ENCODE results near the gene KLF1.
"Not testable (repeated sequence)": the region's sequence is repeated elsewhere in the genome, so short reads cannot be mapped to it uniquely, and the experiment has no call there.

The KLF1 gene

GRCh38 chr19:12890787-12891552 is 4.0 kb upstream of the KLF1 start, which contains the start of gene GCDH:
GCDH (plus strand) TSS chr19:12891160; CDS start chr19:12891305, 145 bp downstream.
- DNase-seq (ENCODE audit: low read depth, low spot score) = peak; percentile 93

- not testable (repeated sequence) for DNase-seq (ENCODE audit: low read depth, low spot score)
Observed at GRCh38 chr19:12890299-12890786, 3.3 kb upstream of the KLF1 start.

GRCh38 chr19:12888006-12888603 is 1.1 kb upstream of the KLF1 start:
- DNase-seq (ENCODE audit: low read depth, low spot score) = no peak

- no peak for DNase-seq (ENCODE audit: low read depth, low spot score)
Observed at GRCh38 chr19:12886651-12886968, 391 bp downstream of the KLF1 start.

- no peak for DNase-seq (ENCODE audit: low read depth, low spot score)
Observed at GRCh38 chr19:12885749-12886650, 1.0 kb downstream of the KLF1 start.

- DNase-seq (ENCODE audit: low read depth, low spot score) = no peak
Observed at GRCh38 chr19:12884926-12885748, 1.9 kb downstream of the KLF1 start.

GRCh38 chr19:12884627-12884925 is 2.4 kb downstream of the KLF1 start:
- DNase-seq (ENCODE audit: low read depth, low spot score) = no peak

- DNase-seq (ENCODE audit: low read depth, low spot score) = no peak
Observed at GRCh38 chr19:12884202-12884601, 2.8 kb downstream of the KLF1 start.

GRCh38 chr19:12882589-12882988 is 4.4 kb downstream of the KLF1 start:
- no peak for DNase-seq (ENCODE audit: low read depth, low spot score)

GRCh38 chr19:12881172-12881808 is 5.7 kb downstream of the KLF1 start, which contains the start of gene DNASE2:
DNASE2 (minus strand) TSS chr19:12881449; CDS start chr19:12881375, 74 bp downstream.
- DNase-seq (ENCODE audit: low read depth, low spot score) = no peak

- DNase-seq (ENCODE audit: low read depth, low spot score) = no peak
Observed at GRCh38 chr19:12880551-12881171, 6.3 kb downstream of the KLF1 start.

- no peak for DNase-seq (ENCODE audit: low read depth, low spot score)
Observed at GRCh38 chr19:12875086-12875485, 11.9 kb downstream of the KLF1 start.

- no peak for DNase-seq (ENCODE audit: low read depth, low spot score)
Observed at GRCh38 chr19:12873891-12874745, 12.9 kb downstream of the KLF1 start.

- no peak for DNase-seq (ENCODE audit: low read depth, low spot score)
Observed at GRCh38 chr19:12872941-12873890, 13.8 kb downstream of the KLF1 start.

GRCh38 chr19:12872255-12872654 is 14.7 kb downstream of the KLF1 start:
- DNase-seq (ENCODE audit: low read depth, low spot score) = no peak

GRCh38 chr19:12871681-12872080 is 15.3 kb downstream of the KLF1 start:
- DNase-seq (ENCODE audit: low read depth, low spot score) = no peak

GRCh38 chr19:12868540-12869112 is 18.4 kb downstream of the KLF1 start:
- no peak for DNase-seq (ENCODE audit: low read depth, low spot score)
